Neuronal stem cell (in vitro differentiated cells): Measurements from ENCODE around the gene COL12A1.

ENCODE experiments used
- DNase-seq: peaks from one replicate; pipeline ENCODE4 v3.0.0-alpha.2; 2013; ENCODE audit warnings: low spot score
- H2AFZ ChIP-seq: one replicate; pipeline ENCODE4 v1.6.1; 2013; ENCODE audit warnings: mild to moderate bottlenecking, low read length, inconsistent platforms
- H2AK5ac ChIP-seq: 2 replicates; pipeline ENCODE4 v1.6.1; 2013; ENCODE audit warnings: low read depth, mild to moderate bottlenecking, inconsistent platforms, low read length, moderate library complexity, mixed read lengths
- H2BK120ac ChIP-seq: 2 replicates; pipeline ENCODE4 v1.6.1; 2013; ENCODE audit warnings: low read depth, mild to moderate bottlenecking, inconsistent platforms, low read length, moderate library complexity, mixed read lengths
- H2BK12ac ChIP-seq: one replicate; pipeline ENCODE4 v1.6.1; 2013; ENCODE audit warnings: low read length, inconsistent platforms
- H2BK15ac ChIP-seq: 2 replicates; pipeline ENCODE4 v1.6.1; 2013; ENCODE audit warnings: mild to moderate bottlenecking, low read length, inconsistent platforms, mixed read lengths
- H2BK5ac ChIP-seq: one replicate; pipeline ENCODE4 v1.6.1; 2013; ENCODE audit warnings: inconsistent platforms, mild to moderate bottlenecking, low read length, moderate library complexity
- H3K14ac ChIP-seq: one replicate; pipeline ENCODE4 v1.6.1; 2013; ENCODE audit warnings: low read length, inconsistent platforms
- H3K18ac ChIP-seq: 2 replicates; pipeline ENCODE4 v1.6.1; 2013; ENCODE audit warnings: low read length, inconsistent platforms
- H3K23ac ChIP-seq: 2 replicates; pipeline ENCODE4 v1.6.1; 2013; ENCODE audit warnings: low read depth, mild to moderate bottlenecking, mixed read lengths, low read length, inconsistent platforms; ENCODE audit not compliant: poor library complexity
- H3K27ac ChIP-seq: replicated peaks from 3 replicates; pipeline ENCODE4 v1.5.1; 2013; ENCODE audit warnings: low read length, inconsistent platforms
- H3K27me3 ChIP-seq, 3 experiments: 2 replicates each; pipeline ENCODE4 v1.6.1; 2013; ENCODE audit warnings: low read length in 3 of 3, mild to moderate bottlenecking in 2 of 3, inconsistent platforms in 1 of 3, low read depth in 1 of 3, mixed read lengths in 1 of 3, moderate library complexity in 1 of 3; ENCODE audit not compliant: control insufficient read depth in 3 of 3, insufficient read depth in 3 of 3
- H3K36me3 ChIP-seq, 2 donors: replicated peaks in 1 of 2; 2 replicates each; pipeline ENCODE4 v1.6.1; 2013; ENCODE audit warnings: low read length in 2 of 2; ENCODE audit not compliant: control insufficient read depth in 2 of 2, insufficient read depth in 2 of 2
- H3K4ac ChIP-seq: 2 replicates; pipeline ENCODE4 v1.6.1; 2013; ENCODE audit warnings: inconsistent platforms, mild to moderate bottlenecking, low read length, moderate library complexity
- H3K4me1 ChIP-seq, 2 donors: 1 replicate in 1 of 2; 2 replicates in 1 of 2; pipeline ENCODE4 v1.6.1; 2013; ENCODE audit warnings: low read length in 2 of 2, low read depth in 1 of 2; ENCODE audit not compliant: control insufficient read depth in 2 of 2, insufficient read depth in 1 of 2
- H3K4me2 ChIP-seq: one replicate; pipeline ENCODE4 v1.6.1; 2013; ENCODE audit warnings: mild to moderate bottlenecking, low read length, inconsistent platforms; ENCODE audit not compliant: insufficient read depth, poor library complexity, severe bottlenecking
- H3K4me3 ChIP-seq, 2 donors: 2 replicates each; pipeline ENCODE4 v1.5.1; 2013; ENCODE audit warnings: low read length in 2 of 2, mild to moderate bottlenecking in 2 of 2, inconsistent platforms in 1 of 2, moderate library complexity in 1 of 2
- H3K79me1 ChIP-seq: one replicate; pipeline ENCODE4 v1.6.1; 2013; ENCODE audit warnings: low read depth, mild to moderate bottlenecking, inconsistent platforms, low read length, moderate library complexity
- H3K9ac ChIP-seq: one replicate; pipeline ENCODE4 v1.6.1; 2013; ENCODE audit warnings: mild to moderate bottlenecking, low read depth, low read length, inconsistent platforms; ENCODE audit not compliant: poor library complexity
- H3K9me3 ChIP-seq, 2 donors: replicated peaks in 1 of 2; 2 replicates each; pipeline versions ENCODE3 to v1.6.1; 2013; ENCODE audit warnings: low read length in 2 of 2, mild to moderate bottlenecking in 2 of 2, inconsistent platforms in 1 of 2, low read depth in 1 of 2, mixed read lengths in 1 of 2, moderate library complexity in 1 of 2; ENCODE audit not compliant: control insufficient read depth in 2 of 2, insufficient read depth in 1 of 2
- H4K8ac ChIP-seq: one replicate; pipeline ENCODE4 v1.6.1; 2013; ENCODE audit warnings: low read depth, mild to moderate bottlenecking, inconsistent platforms, low read length, moderate library complexity
- H4K91ac ChIP-seq: one replicate; pipeline ENCODE4 v1.6.1; 2013; ENCODE audit warnings: low read length, low read depth, mild to moderate bottlenecking, inconsistent platforms; ENCODE audit not compliant: poor library complexity
- WGBS, 2 donors: extraction: QIAGEN DNeasy Blood & Tissue Kit; methylation state at CpG; one replicate each; pipeline ENCODE4 v1.1.7; 2013; ENCODE audit warnings: missing lambda C conversion rate in 2 of 2, mixed read lengths in 1 of 2; ENCODE audit not compliant: insufficient read length in 2 of 2, insufficient replicate concordance in 1 of 2; ENCODE audit errors: extremely low coverage in 2 of 2; 5-methylcytosine and 5-hydroxymethylcytosine counted together

Gene COL12A1

GRCh38 chr6:75244063-75244584 is 38.3 kb upstream of the COL12A1 start:
- Histone ChIP-seq H3K27ac (no peak overlapping the region), H3K27me3 (no peaks in the 10 kb centered on the region), H3K9me3 (peaks cover 0 to under 1% of the 10 kb centered on the region in 2 donors), H4K91ac (no peak overlapping the region), H2BK15ac (no peak overlapping the region), H3K4me1 (peaks cover 0 to 2% of the 10 kb centered on the region in 2 donors), H2AK5ac (no peak overlapping the region), H2BK120ac (no peak overlapping the region), H3K4me3 (peak overlapping the region; percentile 63 to 75), H3K36me3 (peaks cover under 1 to 26% of the 10 kb centered on the region in 2 donors), H2AFZ (peak overlapping the region; percentile 70), H3K79me1 (peaks cover 2% of the 10 kb centered on the region), H2BK5ac (no peak overlapping the region), H4K8ac (no peak overlapping the region), H3K18ac (no peak overlapping the region), H3K23ac (no peak overlapping the region), H3K4ac (no peak overlapping the region), H3K4me2 (peak overlapping the region; percentile 50), H3K14ac (no peak overlapping the region), H2BK12ac (no peak overlapping the region), H3K9ac (no peak overlapping the region)
- WGBS, 2 donors, result no CpG with 5 or more reads among the region's 15 CpGs
- DNase-seq, result no peak

DNA sequence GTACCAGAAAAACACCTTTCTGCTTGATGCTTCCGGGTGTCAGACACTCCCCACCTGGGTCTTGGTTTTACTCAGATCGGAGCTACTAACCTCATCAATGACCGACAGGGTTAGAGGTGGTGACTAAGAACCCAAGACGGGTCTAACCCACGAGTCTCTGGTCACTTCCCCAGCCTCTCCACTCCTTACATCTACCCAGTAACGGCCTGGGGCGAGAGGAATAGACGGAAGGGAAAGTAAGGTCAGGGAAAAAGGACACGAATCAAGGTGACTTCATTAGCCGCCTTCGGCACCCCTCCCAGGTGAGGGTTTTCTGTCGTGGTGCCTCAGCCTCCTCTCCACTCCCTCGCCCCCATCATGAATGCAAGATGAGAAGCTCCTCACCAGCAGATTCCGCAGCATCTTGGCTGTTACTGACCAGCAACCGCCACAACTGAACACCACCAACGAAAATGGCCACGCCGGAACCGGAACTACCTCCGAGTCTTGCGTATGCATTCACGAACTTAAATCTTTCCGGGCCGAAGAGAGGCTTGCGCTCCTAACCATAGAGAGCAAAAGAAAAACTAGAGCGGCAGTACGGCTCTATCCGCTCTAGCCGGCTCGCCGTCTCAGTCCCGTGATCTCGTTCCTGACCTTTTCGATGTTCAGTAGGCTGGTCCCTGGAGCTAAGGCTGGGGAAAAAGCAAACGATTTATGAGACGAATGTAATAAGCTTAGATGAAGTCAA is 37.6 kb upstream of the COL12A1 start, which contains the start of gene COX7A2:
Gene COX7A2, minus strand, starts transcription at position 469 of the 730 bp plus-strand sequence. Its CDS starts 67 bp downstream, at position 402.
- Histone ChIP-seq H2BK120ac (no peak within 1 kb of the TSS), H3K18ac (no peak within 1 kb of the TSS), H3K14ac (no peak within 1 kb of the TSS), H3K4me3 (peak within 1 kb of the TSS; percentile 63 to 79), H3K4me2 (peak within 1 kb of the TSS; percentile 50), H3K4ac (no peak within 1 kb of the TSS), H4K8ac (no peak within 1 kb of the TSS), H3K36me3 (peaks cover 6 to 31% of the 10 kb centered on the region in 2 donors), H3K9ac (peak within 1 kb of the TSS; percentile 66), H4K91ac (no peak within 1 kb of the TSS), H3K4me1 (peaks cover 0 to 2% of the 10 kb centered on the region in 2 donors), H2AK5ac (no peak within 1 kb of the TSS), H3K27ac (peak within 1 kb of the TSS; percentile 60), H2BK12ac (no peak within 1 kb of the TSS), H3K27me3 (no peaks in the 10 kb centered on the region), H2AFZ (peak within 1 kb of the TSS; percentile 70), H2BK5ac (no peak within 1 kb of the TSS), H2BK15ac (no peak within 1 kb of the TSS), H3K23ac (no peak within 1 kb of the TSS), H3K9me3 (peaks cover 0 to 2% of the 10 kb centered on the region in 2 donors), H3K79me1 (peaks cover 5% of the 10 kb centered on the region)
- no CpG with 5 or more reads among the region's 36 CpGs for WGBS, 2 donors
- peak; percentile 89 for DNase-seq

DNA sequence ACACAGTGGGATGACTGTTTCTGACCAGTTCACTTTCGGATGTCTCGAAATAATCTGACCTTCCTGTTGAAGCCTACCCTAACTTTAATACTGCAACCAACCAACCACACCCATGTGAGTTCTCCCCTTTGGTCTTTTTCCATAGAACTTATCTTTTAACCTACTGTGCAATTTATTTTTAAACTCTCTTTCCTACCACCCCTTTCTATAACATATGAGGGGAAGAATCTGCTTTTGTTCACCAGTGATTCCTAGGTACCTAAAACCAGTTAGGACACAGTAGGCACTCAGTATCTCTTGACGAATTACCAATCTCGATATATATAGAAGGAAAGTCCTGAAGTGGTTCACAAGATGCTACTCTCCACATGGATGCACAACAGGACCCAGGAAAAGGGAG is 30.8 kb upstream of the COL12A1 start:
- Histone ChIP-seq H2BK120ac (no peak overlapping the region), H3K9ac (no peak overlapping the region), H2BK5ac (no peak overlapping the region), H2AK5ac (no peak overlapping the region), H4K91ac (no peak overlapping the region), H3K23ac (no peak overlapping the region), H3K36me3 (peaks cover 9 to 53% of the 10 kb centered on the region in 2 donors), H3K9me3 (peaks cover 0 to 2% of the 10 kb centered on the region in 2 donors), H4K8ac (no peak overlapping the region), H3K4me2 (no peak overlapping the region), H3K4me3 (no peak overlapping the region), H3K4me1 (no peaks in the 10 kb centered on the region), H3K4ac (no peak overlapping the region), H2AFZ (no peak overlapping the region), H3K14ac (no peak overlapping the region), H3K18ac (no peak overlapping the region), H3K27me3 (no peaks in the 10 kb centered on the region), H3K27ac (no peak overlapping the region), H3K79me1 (peaks cover 5% of the 10 kb centered on the region), H2BK15ac (no peak overlapping the region), H2BK12ac (no peak overlapping the region)
- DNase-seq, result no peak
- WGBS, 2 donors, result no CpG with 5 or more reads among the region's 4 CpGs

GRCh38 chr6:75235271-75235670 is 29.4 kb upstream of the COL12A1 start:
- H3K9me3 ChIP-seq, result peaks cover 0 to 2% of the 10 kb centered on the region in 2 donors
- no peak for DNase-seq
- H4K91ac ChIP-seq, result no peak overlapping the region
- peaks cover 0 to 2% of the 10 kb centered on the region in 2 donors for H3K4me1 ChIP-seq
- H3K27ac ChIP-seq, result no peak overlapping the region
- H2BK12ac ChIP-seq, result no peak overlapping the region
- H3K4ac ChIP-seq, result no peak overlapping the region
- no peak overlapping the region for H3K4me2 ChIP-seq
- no peak overlapping the region for H4K8ac ChIP-seq
- H3K9ac ChIP-seq, result no peak overlapping the region
- no peaks in the 10 kb centered on the region for H3K27me3 ChIP-seq
- H3K79me1 ChIP-seq, result peaks cover 5% of the 10 kb centered on the region
- no peak overlapping the region for H3K14ac ChIP-seq
- no peak overlapping the region for H3K23ac ChIP-seq
- no peak overlapping the region for H2AFZ ChIP-seq
- no peak overlapping the region for H3K4me3 ChIP-seq
- no peak overlapping the region for H2BK5ac ChIP-seq
- H2AK5ac ChIP-seq, result no peak overlapping the region
- no CpG with 5 or more reads among the region's 2 CpGs for WGBS, 2 donors
- H2BK120ac ChIP-seq, result no peak overlapping the region
- no peak overlapping the region for H3K18ac ChIP-seq
- H2BK15ac ChIP-seq, result no peak overlapping the region
- H3K36me3 ChIP-seq, result peaks cover 9 to 39% of the 10 kb centered on the region in 2 donors
